ENCODE results near the gene CHPF2. TPM values are rescaled to one million over a fixed set of nuclear protein-coding genes. Genes with fewer than 3 reads are reported as not detected.

The CHPF2 gene
- total RNA-seq, 1 donor from 2014 or later = 38.1 TPM

GRCh38 chr7:151249034-151249731, 16.9 kb downstream of the CHPF2 start:
- peak; percentile 46 for DNase-seq
- Mint-ChIP-seq H3K4me1 (ENCODE audit: low read depth, unreplicated experiment) (peaks cover 17% of the 10 kb centered on the region), H3K27me3 (ENCODE audit: unreplicated experiment) (peaks cover 33% of the 10 kb centered on the region), H3K27ac (ENCODE audit: unreplicated experiment) (no peak overlapping the region), H3K4me3 (ENCODE audit: unreplicated experiment) (peak overlapping the region; percentile 58), H3K36me3 (ENCODE audit: unreplicated experiment) (no peaks in the 10 kb centered on the region), H3K9me3 (ENCODE audit: unreplicated experiment) (peaks cover 9% of the 10 kb centered on the region)
- TF ChIP-seq CTCF (IDR thresholded peaks at IDR 0.05; ENCODE audit: partially characterized antibody, unreplicated experiment) = no peak

GRCh38 chr7:151249732-151250072, 17.4 kb downstream of the CHPF2 start:
- Mint-ChIP-seq H3K36me3 (ENCODE audit: unreplicated experiment) (no peaks in the 10 kb centered on the region), H3K27me3 (ENCODE audit: unreplicated experiment) (peaks cover 36% of the 10 kb centered on the region), H3K9me3 (ENCODE audit: unreplicated experiment) (peaks cover 9% of the 10 kb centered on the region), H3K4me3 (ENCODE audit: unreplicated experiment) (peak overlapping the region; percentile 58), H3K27ac (ENCODE audit: unreplicated experiment) (no peak overlapping the region), H3K4me1 (ENCODE audit: low read depth, unreplicated experiment) (peaks cover 15% of the 10 kb centered on the region)
- TF ChIP-seq CTCF (IDR thresholded peaks at IDR 0.05; ENCODE audit: partially characterized antibody, unreplicated experiment) = no peak
- DNase-seq = no peak

GRCh38 chr7:151250181-151251132, 18.2 kb downstream of the CHPF2 start:
- no peak for TF ChIP-seq CTCF (IDR thresholded peaks at IDR 0.05; ENCODE audit: partially characterized antibody, unreplicated experiment)
- peaks cover 15% of the 10 kb centered on the region for H3K4me1 Mint-ChIP-seq (ENCODE audit: low read depth, unreplicated experiment)
- H3K27ac Mint-ChIP-seq (ENCODE audit: unreplicated experiment) = peak overlapping the region; percentile 87
- DNase-seq = no peak
- H3K9me3 Mint-ChIP-seq (ENCODE audit: unreplicated experiment) = peaks cover 16% of the 10 kb centered on the region
- H3K27me3 Mint-ChIP-seq (ENCODE audit: unreplicated experiment) = peaks cover 37% of the 10 kb centered on the region
- peaks cover 2% of the 10 kb centered on the region for H3K36me3 Mint-ChIP-seq (ENCODE audit: unreplicated experiment)
- H3K4me3 Mint-ChIP-seq (ENCODE audit: unreplicated experiment) = peak overlapping the region; percentile 87

GRCh38 chr7:151251328-151251688, 19.0 kb downstream of the CHPF2 start:
- Mint-ChIP-seq H3K4me3 (ENCODE audit: unreplicated experiment) (peak overlapping the region; percentile 87), H3K27ac (ENCODE audit: unreplicated experiment) (peak overlapping the region; percentile 87), H3K27me3 (ENCODE audit: unreplicated experiment) (peaks cover 42% of the 10 kb centered on the region), H3K36me3 (ENCODE audit: unreplicated experiment) (peaks cover 6% of the 10 kb centered on the region), H3K4me1 (ENCODE audit: low read depth, unreplicated experiment) (peaks cover 15% of the 10 kb centered on the region), H3K9me3 (ENCODE audit: unreplicated experiment) (peaks cover 19% of the 10 kb centered on the region)
- no peak for TF ChIP-seq CTCF (IDR thresholded peaks at IDR 0.05; ENCODE audit: partially characterized antibody, unreplicated experiment)
- no peak for DNase-seq

All from glutamatergic neuron (in vitro differentiated cells).